Skeletal muscle cell (primary cell): ENCODE data around the gene GDF2.

Experiments used
- DNase-seq: peaks from one replicate; pipeline ENCODE4 v3.0.0-alpha.2; 2010; ENCODE audit warnings: low read depth
- H3K4me3 ChIP-seq: 2 replicates; pipeline ENCODE4 v1.5.1; 2011; ENCODE audit warnings: low read depth, mild to moderate bottlenecking, control low read depth, low read length, moderate library complexity

The GDF2 gene

DNA sequence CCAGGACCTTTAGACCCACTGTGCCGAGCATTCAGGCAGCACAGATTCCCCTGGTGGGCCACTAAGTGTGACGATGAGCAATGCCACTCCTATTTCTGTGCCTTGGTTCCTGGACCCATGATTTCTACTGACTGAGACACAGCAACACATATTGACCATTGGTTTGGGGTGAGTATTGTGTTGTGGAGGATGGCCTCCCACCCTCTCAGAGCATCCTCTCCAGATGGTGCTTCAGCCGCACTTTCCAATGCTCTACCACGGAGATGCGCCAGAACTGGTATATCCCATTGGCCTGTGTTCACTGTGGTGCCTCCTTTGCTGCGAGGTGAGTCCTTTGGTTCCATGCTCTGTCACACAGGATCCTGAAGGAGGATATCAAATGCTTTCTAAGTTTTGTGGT is 32.3 kb upstream of the GDF2 start:
- DNase-seq, result no peak

GRCh38 chr10:47290338-47290737 is 31.9 kb upstream of the GDF2 start:
- no peak overlapping the region for H3K4me3 ChIP-seq
- no peak for DNase-seq

More for the DNA sequence above, 32.3 kb upstream of the GDF2 start:
- H3K4me3 ChIP-seq, result no peak overlapping the region

DNA sequence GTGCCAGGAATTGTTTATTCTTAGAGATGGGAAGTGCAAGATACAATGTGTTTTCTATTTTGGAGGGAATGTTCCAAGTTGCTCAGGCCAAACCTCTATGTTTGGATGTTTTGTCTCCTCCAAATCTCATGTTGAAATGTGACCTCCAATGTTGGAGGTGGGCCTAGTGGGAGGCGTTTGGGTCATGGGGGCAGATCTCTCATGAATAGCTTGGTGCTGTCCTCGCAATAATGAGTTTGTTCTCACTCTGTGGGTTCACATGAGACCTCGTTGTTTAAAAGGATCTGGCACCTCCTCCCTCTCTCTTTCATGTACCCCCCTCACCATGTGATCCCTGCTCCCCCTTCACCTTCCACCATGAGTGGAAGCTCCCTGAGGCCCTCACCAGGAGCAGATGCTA is 30.6 kb upstream of the GDF2 start:
- DNase-seq, result no peak
- no peak overlapping the region for H3K4me3 ChIP-seq

- no peak for DNase-seq
- no peak overlapping the region for H3K4me3 ChIP-seq
Measured at GRCh38 chr10:47294057-47294456, 28.2 kb upstream of the GDF2 start.

GRCh38 chr10:47294501-47294900 is 27.8 kb upstream of the GDF2 start:
- no peak for DNase-seq
- H3K4me3 ChIP-seq, result no peak overlapping the region

GRCh38 chr10:47295411-47295810 is 26.8 kb upstream of the GDF2 start:
- H3K4me3 ChIP-seq, result no peak overlapping the region
- DNase-seq, result no peak

GRCh38 chr10:47296156-47296894 is 25.9 kb upstream of the GDF2 start:
- H3K4me3 ChIP-seq, result no peak overlapping the region
- no peak for DNase-seq

GRCh38 chr10:47296941-47297340 is 25.3 kb upstream of the GDF2 start:
- H3K4me3 ChIP-seq, result no peak overlapping the region
- DNase-seq, result no peak

DNA sequence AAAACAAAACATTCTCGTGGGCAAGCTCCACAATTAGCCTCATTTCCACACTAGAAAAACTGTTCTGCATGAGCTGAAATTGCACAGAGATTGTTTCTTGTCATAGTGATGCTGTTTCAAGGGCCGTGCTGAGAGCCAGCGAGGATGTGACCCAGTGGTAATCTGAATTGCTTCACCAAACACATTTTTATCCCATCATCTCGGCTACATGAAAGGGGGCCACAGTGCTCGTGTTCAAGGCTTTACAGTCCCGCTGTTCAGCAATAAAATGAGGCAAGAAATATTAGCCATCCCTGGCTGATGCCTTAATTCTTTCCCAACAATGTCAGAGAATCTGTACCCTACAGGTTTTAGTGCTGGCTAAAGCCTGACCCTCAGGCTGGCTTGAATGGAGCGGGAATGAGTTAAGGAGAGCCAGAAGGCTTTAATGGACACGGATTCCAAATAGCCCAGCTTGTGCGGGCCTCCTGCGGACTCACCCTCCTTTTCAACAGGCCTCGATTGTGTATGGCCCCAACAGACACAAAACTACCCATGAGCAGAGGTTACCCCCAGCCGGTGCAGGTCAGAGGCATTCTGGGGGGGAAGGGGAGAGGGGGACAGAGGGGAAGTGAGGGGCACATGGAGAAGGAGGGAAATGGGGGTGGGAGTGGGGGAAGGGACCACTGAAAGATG is 24.3 kb upstream of the GDF2 start:
- H3K4me3 ChIP-seq, result no peak overlapping the region
- DNase-seq, result no peak

- no peak for DNase-seq
- no peak overlapping the region for H3K4me3 ChIP-seq
Measured at GRCh38 chr10:47298715-47299114, 23.5 kb upstream of the GDF2 start.

DNA sequence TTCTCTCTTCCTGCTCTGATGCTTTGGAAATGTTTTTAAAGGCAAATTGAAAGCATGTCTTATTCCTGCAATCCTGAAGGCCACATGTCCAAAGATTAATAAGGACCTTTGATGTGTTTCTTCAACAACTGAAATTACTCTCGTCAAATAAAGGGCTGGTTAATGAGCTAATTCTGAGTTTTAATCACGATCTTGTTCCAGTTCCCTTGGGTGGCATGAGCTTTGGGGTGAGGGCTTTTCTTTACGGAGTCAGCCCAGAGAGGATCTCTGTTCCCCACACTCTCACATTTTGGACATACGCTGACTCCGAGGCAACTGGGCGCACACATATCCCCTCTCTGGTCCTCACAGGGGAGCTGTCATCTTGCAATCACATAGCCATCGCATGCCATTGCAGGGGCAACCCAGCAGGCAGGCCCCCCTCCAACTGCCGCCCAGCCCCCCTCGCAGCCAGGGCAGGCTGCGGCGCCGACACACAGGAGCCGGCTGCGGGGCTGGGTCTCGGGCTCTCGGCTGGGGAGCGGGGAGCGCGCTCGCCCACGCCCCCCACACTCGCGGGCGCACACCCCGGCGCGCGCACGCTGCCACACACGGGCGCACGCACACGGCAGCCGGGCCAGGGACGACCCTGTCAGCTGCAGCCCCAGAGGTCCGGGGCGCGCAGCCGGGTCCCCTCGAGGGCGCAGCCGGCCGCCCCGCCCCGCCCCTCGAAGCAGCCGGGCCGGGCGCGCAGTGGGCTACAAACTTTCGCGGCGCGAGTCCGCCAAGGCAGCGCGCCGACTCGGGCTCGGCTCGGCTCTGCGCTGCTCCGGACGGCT is 22.4 kb upstream of the GDF2 start, which contains the start of gene GDF10:
TSS of gene GDF10 (plus strand) at position 587 of the 818 bp plus-strand sequence. CDS start 455 bp downstream, outside the sequence.
- DNase-seq, result no peak
- H3K4me3 ChIP-seq, result no peak within 1 kb of the TSS

DNA sequence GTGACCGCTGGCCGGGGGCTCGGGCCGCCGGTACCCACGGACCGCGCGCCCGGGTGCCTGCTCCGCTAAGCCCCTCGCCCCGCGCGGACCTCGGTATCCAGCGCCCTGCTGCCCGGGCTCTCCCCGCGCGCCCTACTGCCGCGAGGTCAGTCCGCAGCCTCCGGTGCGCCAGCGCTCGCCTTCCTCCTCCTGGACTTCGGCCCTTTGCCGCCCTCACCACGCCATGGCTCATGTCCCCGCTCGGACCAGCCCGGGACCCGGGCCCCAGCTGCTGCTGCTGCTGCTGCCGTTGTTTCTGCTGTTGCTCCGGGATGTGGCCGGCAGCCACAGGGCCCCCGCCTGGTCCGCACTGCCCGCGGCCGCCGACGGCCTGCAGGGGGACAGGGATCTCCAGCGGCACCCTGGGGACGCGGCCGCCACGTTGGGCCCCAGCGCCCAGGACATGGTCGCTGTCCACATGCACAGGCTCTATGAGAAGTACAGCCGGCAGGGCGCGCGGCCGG is 21.8 kb upstream of the GDF2 start:
- no peak for DNase-seq
- no peak overlapping the region for H3K4me3 ChIP-seq

DNA sequence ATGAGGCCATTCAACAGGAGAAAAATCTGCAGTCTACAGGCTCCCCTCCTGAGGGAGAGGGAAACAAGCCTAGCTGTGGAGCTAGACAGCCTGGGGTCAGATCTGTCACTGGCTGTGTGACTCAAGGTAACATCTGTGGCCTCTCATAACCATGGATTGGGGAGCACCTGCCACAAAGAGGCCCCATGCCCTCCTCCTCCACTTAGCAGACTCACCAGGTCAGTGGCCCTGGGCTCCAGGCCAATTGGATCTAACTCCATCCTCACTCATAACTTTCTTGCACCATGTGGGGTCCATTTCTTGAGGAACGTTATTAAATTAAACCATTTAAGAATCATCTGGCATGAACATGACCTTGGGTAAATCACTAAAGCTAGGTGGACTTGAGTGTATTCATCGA is 20.4 kb upstream of the GDF2 start:
- no peak for DNase-seq

GRCh38 chr10:47303105-47303504 is 19.1 kb upstream of the GDF2 start:
- H3K4me3 ChIP-seq, result no peak overlapping the region
- DNase-seq, result no peak

More for the DNA sequence above, 20.4 kb upstream of the GDF2 start:
- no peak overlapping the region for H3K4me3 ChIP-seq

GRCh38 chr10:47303866-47304265 is 18.4 kb upstream of the GDF2 start:
- no peak for DNase-seq

GRCh38 chr10:47305566-47305965 is 16.7 kb upstream of the GDF2 start:
- no peak overlapping the region for H3K4me3 ChIP-seq
- no peak for DNase-seq

More at GRCh38 chr10:47303866-47304265, 18.4 kb upstream of the GDF2 start:
- no peak overlapping the region for H3K4me3 ChIP-seq

- no peak for DNase-seq
Measured at GRCh38 chr10:47306387-47307210, 15.7 kb upstream of the GDF2 start.

DNA sequence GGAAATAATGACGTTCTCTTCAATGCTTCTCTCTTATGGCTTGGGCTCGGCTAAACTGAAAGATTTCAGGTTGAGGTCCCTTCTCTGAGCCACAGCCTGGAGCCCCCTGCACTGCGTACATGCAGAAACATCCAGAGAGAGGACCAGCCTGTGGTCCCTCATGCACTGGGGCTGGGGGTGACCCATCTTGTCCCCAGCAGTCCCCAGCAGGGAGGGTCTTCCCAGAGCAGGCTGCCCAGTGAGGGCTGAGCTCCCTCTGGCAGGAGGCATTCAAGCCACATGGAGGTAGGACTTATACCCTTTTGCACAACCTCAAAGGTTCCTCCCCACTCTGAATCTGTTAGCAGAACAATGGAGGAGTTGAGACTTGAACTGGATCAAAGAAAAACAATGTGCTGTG is 14.9 kb upstream of the GDF2 start:
- DNase-seq, result no peak
- H3K4me3 ChIP-seq, result no peak overlapping the region

More at GRCh38 chr10:47306387-47307210, 15.7 kb upstream of the GDF2 start:
- no peak overlapping the region for H3K4me3 ChIP-seq

- DNase-seq, result no peak
- no peak overlapping the region for H3K4me3 ChIP-seq
Measured at GRCh38 chr10:47308775-47309174, 13.5 kb upstream of the GDF2 start.
